Hematopoietic multipotent progenitor cell treated with erythropoietin and hydrocortisone succinate and interleukin-3 and kit ligand, for 4 days (in vitro differentiated cells): ENCODE measurements around the gene TRPM2.

Source experiments
- DNase-seq: peaks from one replicate; pipeline ENCODE4 v3.0.0-alpha.2; 2015

The TRPM2 gene

GRCh38 chr21:44418108-44418875 is 64.9 kb downstream of the TRPM2 start:
- no peak for DNase-seq

DNA sequence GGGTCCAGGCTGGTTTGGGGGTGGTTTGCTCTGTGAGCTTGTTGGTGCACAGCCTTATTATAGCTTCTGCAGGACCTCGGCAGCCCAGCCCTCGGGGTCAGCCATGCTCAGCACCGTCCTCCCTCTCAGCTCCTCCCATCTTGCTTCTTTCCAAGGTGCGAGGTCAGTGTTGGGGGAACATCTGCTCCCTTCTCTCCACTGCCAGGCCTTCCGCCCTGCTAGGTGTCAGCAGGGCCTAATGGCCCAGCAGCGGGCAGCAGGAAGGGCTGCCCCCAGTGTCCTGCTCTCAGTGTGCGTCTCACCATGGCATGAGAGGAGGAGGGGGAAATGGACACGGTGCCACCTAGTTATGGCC is 65.4 kb downstream of the TRPM2 start:
- DNase-seq: no peak

- no peak for DNase-seq
These were observed 66.3 kb downstream of the TRPM2 start for GRCh38 chr21:44419679-44420078.

GRCh38 chr21:44420416-44421205 is 67.2 kb downstream of the TRPM2 start:
- no peak for DNase-seq

GRCh38 chr21:44421901-44422840 is 68.8 kb downstream of the TRPM2 start:
- DNase-seq: no peak

GRCh38 chr21:44423312-44423821 is 69.9 kb downstream of the TRPM2 start:
- no peak for DNase-seq

- no peak for DNase-seq
These were observed 70.7 kb downstream of the TRPM2 start for GRCh38 chr21:44423941-44424607.

DNA sequence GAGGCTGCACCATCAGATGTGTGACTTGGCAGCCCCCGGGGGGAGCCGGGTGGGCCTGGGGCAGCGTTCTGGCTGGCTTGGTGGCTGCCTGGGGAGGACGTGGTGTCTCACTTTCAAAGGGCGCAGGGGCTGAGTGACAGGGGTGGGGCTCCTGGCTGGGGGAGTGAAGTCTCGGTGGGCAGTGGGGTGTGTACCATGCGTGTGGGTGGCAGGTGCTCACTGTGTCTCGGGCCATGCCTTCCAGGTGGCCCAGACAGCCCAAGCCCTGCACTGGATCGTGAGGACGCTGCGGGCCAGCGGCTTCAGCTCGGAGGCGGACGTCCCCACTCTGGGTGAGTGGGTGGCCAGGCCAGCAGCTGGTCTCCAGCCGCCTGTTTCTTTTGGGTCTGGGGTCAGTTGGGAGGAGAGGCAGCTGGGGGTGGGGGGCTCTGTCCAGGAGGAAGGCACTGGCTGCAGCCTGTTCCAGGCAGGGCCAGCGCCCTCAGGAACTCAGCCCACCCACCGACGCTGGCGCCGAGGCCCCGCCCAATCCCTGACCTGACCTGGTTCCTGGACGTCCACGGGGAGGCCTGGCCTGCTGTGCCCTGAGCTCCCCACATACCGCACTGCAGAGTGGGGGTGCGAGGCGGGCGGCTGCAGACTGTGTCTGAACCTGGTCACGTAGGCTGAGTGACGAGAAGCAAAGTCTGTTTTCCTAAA is 71.3 kb downstream of the TRPM2 start:
- no peak for DNase-seq

GRCh38 chr21:44425307-44425894 is 72.0 kb downstream of the TRPM2 start:
- DNase-seq: peak; percentile 9

DNA sequence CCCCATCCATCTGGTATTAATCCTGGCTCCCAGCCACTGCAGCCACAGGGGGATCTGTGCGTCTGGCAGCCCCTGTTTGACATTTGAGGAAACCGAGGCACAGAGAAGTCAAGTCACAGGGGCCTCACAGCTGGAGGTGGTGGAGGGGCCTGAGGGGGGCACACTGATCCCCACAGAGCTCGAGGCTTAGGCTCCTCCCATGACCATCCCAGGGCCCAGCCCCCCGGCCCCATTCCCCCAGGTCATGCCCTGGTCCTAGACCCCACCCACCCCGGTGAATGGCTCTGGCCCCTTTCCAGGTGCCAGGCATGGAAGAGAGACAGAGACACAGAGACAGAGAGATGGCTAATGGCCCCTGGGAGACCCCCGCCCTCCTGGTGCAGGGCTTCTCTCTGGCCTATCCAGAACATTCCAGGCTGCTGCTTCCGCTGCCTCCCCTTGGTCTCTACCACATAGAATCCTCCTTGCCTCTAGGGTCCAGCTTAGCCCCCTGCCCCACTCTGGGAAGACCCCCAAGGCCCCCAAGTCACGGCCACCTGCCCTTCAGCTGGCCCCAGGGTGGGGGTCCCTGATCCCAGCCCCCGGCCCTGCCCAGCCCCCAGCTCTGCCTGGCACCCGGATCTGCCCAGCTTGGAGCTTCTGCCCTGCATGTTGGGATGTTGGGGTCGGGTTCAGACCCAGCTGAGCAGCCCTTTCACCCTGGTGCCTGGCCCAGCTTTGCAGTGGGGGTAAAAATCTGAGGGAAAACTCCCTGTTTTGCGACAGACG is 72.7 kb downstream of the TRPM2 start:
- no peak for DNase-seq

GRCh38 chr21:44426663-44427191 is 73.3 kb downstream of the TRPM2 start:
- DNase-seq: no peak

DNA sequence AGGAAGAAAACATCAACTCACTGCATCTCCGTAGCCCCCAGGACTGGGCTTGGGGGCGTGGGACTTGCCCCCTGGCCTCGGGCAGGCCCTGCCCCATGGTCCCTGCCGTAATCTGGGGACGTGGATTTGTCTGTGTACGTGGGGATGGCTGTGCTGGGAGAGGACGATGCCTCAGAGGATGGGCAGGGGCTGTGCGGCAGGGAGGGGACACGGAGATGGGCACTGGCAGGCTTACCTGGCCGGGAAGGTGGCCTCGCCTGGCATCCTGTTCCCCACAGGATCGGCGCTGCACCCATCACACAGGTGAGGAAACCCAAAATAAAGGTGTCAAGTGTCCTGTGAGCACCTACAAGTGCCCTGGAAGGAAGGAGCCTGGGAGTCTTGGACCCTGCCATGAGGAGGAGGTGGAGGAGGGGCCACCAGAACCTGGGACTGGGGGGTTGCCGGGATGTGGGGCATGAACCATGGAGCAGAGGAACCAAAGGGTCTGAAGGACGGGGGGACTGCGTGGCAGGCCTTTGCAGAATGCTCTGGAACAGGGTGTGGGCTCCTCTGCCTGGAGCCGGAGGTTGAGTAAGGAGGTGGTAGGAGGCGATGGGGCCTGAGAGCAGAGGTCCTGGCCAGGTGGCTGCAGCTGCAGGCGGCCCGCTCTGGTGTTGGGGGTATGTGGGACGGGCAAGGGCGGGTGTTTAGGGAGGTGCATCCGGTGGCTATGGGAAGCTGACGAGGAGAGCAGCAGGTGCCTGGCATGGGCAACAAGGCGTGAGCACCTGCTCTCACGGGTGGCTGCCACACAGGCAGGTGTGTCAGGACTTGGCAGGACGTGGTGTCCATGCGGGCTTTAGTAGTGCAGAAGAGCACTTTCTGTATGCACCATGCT is 74.1 kb downstream of the TRPM2 start:
- no peak for DNase-seq

DNA sequence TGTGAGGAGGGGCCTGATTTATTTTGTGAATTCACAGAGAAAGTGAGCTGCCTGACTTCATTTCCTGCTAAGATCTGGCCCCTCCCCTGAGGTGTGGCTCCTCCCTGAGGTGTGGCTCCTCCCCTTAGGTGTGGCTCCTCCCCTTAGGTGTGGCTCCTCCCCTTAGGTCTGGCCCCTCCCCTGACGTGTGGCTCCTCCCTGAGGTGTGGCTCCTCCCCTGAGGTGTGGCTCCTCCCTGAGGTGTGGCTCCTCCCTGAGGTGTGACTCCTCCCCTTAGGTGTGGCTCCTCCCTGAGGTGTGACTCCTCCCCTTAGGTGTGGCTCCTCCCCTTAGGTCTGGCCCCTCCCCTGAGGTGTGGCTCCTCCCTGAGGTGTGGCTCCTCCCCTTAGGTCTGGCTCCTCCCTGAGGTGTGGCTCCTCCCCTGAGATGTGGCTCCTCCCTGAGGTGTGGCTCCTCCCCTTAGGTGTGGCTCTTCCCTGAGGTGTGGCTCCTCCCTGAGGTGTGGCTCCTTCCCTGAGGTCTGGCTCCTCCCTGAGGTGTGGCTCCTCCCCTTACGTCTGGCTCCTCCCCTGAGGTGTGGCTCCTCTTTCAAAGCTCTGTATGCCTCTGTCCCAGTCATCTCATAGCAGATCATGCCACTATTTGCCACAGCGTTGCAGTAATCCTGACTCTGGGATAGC is 75.0 kb downstream of the TRPM2 start:
- DNase-seq: peak; percentile 65

- DNase-seq: no peak
These were observed 76.5 kb downstream of the TRPM2 start for GRCh38 chr21:44429894-44430293.

- no peak for DNase-seq
These were observed 77.9 kb downstream of the TRPM2 start for GRCh38 chr21:44431300-44431699.

DNA sequence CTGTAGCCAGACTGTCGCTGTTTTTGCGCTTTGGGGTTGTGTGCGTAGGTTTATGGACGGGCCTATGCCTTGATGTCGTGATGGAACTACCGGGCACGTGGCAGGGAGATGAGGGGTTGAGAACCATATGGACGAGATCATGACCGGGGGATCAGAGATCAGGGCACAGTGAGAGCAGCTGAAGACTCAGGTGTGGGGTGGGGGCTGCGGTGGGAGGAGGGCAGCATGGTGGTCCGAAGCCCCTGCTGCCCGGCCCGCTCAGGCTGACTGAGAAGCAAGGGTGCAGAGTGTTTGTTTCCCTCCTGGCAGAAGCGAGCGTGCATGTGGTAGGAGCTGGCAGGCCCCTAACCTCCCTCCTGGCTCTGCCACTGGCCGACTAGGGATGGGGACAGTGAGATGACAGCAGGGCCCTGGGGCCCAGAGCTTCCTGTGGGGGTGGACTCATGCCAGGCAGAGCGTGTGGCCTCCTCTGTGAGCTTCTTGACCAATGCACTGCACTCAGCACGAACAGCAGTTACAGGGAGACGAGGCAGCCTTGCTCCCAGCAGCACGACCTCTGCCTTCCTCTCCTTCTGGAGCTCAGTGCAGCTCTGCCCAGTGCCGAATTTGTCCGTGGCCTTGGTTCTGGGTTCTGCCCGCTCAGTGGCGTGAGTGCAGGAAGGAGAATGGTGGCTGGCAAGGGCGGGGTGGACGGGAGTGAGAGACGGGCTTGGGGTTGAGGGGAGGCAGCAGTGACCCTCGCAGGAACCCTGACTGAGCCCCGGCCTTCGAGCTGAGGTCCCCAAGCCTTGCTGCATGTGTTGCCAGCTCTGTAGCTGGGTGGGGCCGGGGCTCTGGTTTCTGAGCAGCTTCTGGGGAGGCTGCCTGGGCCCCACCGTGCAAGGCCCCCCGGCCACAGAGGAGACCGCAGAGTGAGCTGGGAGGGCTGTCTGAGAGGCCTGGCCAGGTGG is 79.7 kb downstream of the TRPM2 start:
- DNase-seq: no peak

DNA sequence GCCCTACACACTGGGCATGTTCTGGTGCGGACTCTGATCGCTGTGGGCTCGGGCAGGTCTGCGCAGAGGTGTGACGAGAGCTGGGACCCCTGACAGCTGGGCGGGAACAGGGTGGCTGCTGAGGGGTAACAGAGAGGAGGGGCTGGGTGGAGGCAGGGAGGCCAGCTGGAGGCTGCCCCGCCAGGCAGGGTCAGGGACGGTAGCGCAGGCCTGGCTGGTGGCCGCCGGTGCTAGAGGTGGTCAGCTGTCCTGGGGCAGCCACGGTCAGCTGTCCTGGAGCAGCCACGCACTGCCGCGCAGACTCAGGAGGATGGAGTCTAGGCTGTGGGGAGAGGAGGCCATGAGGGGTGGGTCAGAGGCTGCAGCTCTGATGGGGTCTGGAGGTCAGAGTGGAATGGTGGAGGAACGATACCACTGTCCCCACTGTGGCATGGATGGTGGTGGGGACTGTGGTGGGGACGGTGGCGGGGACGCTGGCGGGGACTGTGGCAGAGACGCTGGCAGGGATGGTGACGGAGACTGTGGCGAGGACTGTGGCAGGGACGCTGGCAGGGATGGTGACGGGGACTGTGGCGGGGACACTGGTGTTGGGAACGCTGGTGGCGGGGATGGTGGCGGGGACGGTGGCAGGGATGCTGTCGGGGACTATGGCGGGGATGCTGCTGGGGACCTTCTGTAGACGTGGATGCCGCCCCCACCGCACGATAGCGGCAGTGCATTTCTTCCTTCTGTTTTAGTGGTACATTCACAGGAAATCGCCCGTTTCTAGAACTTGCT is 80.6 kb downstream of the TRPM2 start:
- no peak for DNase-seq
